GM10248 (cell line): Measurements from ENCODE around the gene PROP1.

ENCODE experiments used
- CTCF ChIA-PET: fragments of 300-600 bp; sonication (Branson Sonifier 250); formaldehyde crosslinking; extraction: SDS; loops from one replicate; lab custom pipeline; 2021; ENCODE audit warnings: antibody characterized with exemption; lab: Yijun Ruan, JAX
- POLR2A ChIA-PET: fragments of 350-650 bp; sonication (Branson Sonifier 250); formaldehyde crosslinking; extraction: SDS; loops from one replicate; lab custom pipeline; 2020; ENCODE audit warnings: antibody characterized with exemption; lab: Yijun Ruan, JAX
- DNase-seq: peaks from one replicate; pipeline ENCODE4 v3.0.0; 2012; ENCODE audit errors: extremely low spot score
- CTCF ChIP-seq: IDR thresholded peaks from 2 replicates; pipeline ENCODE4 v1.5.1; 2012; ENCODE audit warnings: mild to moderate bottlenecking, low read depth; ENCODE audit errors: extremely low read depth, missing control alignments, control extremely low read depth

PROP1 gene

GRCh38 chr5:177967221-177967887, 28.7 kb downstream of the PROP1 start:
- POLR2A ChIA-PET, result no interaction called here

GRCh38 chr5:177966839-177967166, 29.2 kb downstream of the PROP1 start:
- ChIA-PET CTCF (no interaction called here), POLR2A (no interaction called here)
- no peak for DNase-seq
- TF ChIP-seq CTCF, result no peak

More at GRCh38 chr5:177967221-177967887, 28.7 kb downstream of the PROP1 start:
- no peak for DNase-seq
- no peak for TF ChIP-seq CTCF
- CTCF ChIA-PET, result no interaction called here

GRCh38 chr5:177966009-177966838, 29.8 kb downstream of the PROP1 start:
- TF ChIP-seq CTCF, result no peak
- CTCF ChIA-PET, result no interaction called here
- DNase-seq, result no peak
- POLR2A ChIA-PET, result no interaction called here

GRCh38 chr5:177964471-177964870, 31.6 kb downstream of the PROP1 start:
- no peak for TF ChIP-seq CTCF
- POLR2A ChIA-PET, result no interaction called here

GRCh38 chr5:177963966-177964365, 32.1 kb downstream of the PROP1 start:
- no peak for DNase-seq
- POLR2A ChIA-PET, result no interaction called here
- CTCF ChIA-PET, result no interaction called here
- TF ChIP-seq CTCF, result no peak

More at GRCh38 chr5:177964471-177964870, 31.6 kb downstream of the PROP1 start:
- CTCF ChIA-PET, result no interaction called here
- DNase-seq, result no peak

- ChIA-PET POLR2A (no interaction called here), CTCF (no interaction called here)
- no peak for TF ChIP-seq CTCF
- DNase-seq, result no peak
These were observed 36.7 kb downstream of the PROP1 start for GRCh38 chr5:177959315-177959714.
